Heart right ventricle (tissue), 16 donors: ENCODE results near the gene LONP1. TPM values are rescaled to one million over a fixed set of nuclear protein-coding genes. Genes with fewer than 3 reads are reported as not detected.
"Not testable (repeated sequence)": the region's sequence is repeated elsewhere in the genome, so short reads cannot be mapped to it uniquely, and the experiment has no call there.

Experiments used
- ATAC-seq, 8 donors: fragments of 200-7000 bp; cut with Tn5 transposase; one replicate each; pipeline ENCODE4 v1.9.1; 2020; ENCODE audit warnings: mild to moderate bottlenecking in 8 of 8, moderate library complexity in 8 of 8, moderate number of reproducible peaks in 1 of 8
- DNase-seq, 2 donors: peaks; one replicate each; pipeline ENCODE4 v3.0.0-alpha.2; 2020
- H3K27ac ChIP-seq, 10 donors: fragments of 200-600 bp; sonication (generic) in 2 of 10; one replicate each; pipeline versions ENCODE4 v1.5.0 to v1.8.0; 2020 to 2022; ENCODE audit warnings: mild to moderate bottlenecking in 3 of 10
- H3K27me3 ChIP-seq, 7 donors: fragments of 200-600 bp; one replicate each; pipeline ENCODE4 v1.8.0; 2021 to 2022; ENCODE audit warnings: mild to moderate bottlenecking in 2 of 7
- H3K36me3 ChIP-seq, 9 donors: fragments of 200-600 bp; sonication (generic) in 1 of 9; one replicate each; pipeline versions ENCODE4 v1.5.0 to v1.8.0; 2020 to 2022; ENCODE audit warnings: mild to moderate bottlenecking in 2 of 9
- H3K4me1 ChIP-seq, 9 donors: fragments of 200-600 bp; sonication (generic) in 1 of 9; one replicate each; pipeline versions ENCODE4 v1.5.0 to v1.8.0; 2020 to 2022; ENCODE audit warnings: mild to moderate bottlenecking in 4 of 9
- H3K4me3 ChIP-seq, 10 donors: fragments of 200-600 bp; sonication (generic) in 2 of 10; one replicate each; pipeline versions ENCODE4 v1.5.0 to v1.8.0; 2020 to 2022; ENCODE audit warnings: mild to moderate bottlenecking in 7 of 10, moderate library complexity in 2 of 10
- H3K9me3 ChIP-seq, 11 donors: fragments of 200-600 bp in 10 of 11; sonication (generic) in 2 of 11; one replicate each; pipeline versions ENCODE4 v1.5.0 to v1.8.0; 2013 to 2022; ENCODE audit warnings: mild to moderate bottlenecking in 2 of 11, control low read depth in 1 of 11, moderate library complexity in 1 of 11
- WGBS, 2 donors: extraction: QIAGEN DNeasy Blood & Tissue Kit; methylation state at CpG; one replicate each; pipeline ENCODE4 v1.1.7; 2013; ENCODE audit warnings: inconsistent platforms in 1 of 2; 5-methylcytosine and 5-hydroxymethylcytosine counted together
- intact Hi-C, 10 donors: fragments of 100-400 bp; cut with DNase I; formaldehyde crosslinking; loops; one replicate each; pipeline versions ENCODE4 v1.11.1 to v1.14.2; 2022
- polyA plus RNA-seq, 2 donors: library from polyadenylated mRNA; stranded (reverse); fragments of 200-250 nt; gene quantifications; one replicate each; pipeline ENCODE4 v1.2.3, GENCODE V29; 2013
- total RNA-seq, 10 donors: library from RNA; stranded (reverse); fragmentation: NEBNext Ultra II Directional in 3 of 10; extraction: Animal tissue kit (Norgen Biotek cat#: 25700) in 3 of 10; gene quantifications; one replicate each; pipeline versions ENCODE4 v1.2.1 to v1.2.4, GENCODE V29; 2021 to 2023
- TF ChIP-seq, protein P1 (sequence below), 9 donors: fragments of 200-600 bp; sonication (generic) in 2 of 9; IDR thresholded peaks; one replicate each; pipeline versions ENCODE4 v1.5.0 to v1.8.0; 2021 to 2022; ENCODE audit warnings: antibody characterized with exemption in 9 of 9, mild to moderate bottlenecking in 5 of 9, moderate library complexity in 1 of 9
- donor health status: Arrhythmogenic right ventricular cardiomyopathy.
- donor health status: ischemic (EF 13 %, LVEDD 7.1; RV severe dilation, severe dysfunction).
- donor health status: healthy with polysubstance abuse.
- donor health status: DM: no; HTN: yes; CAD: no.
- donor health status: DM: no; HTN: no; CAD: no.
- donor health status: ischemic (EF 25% LVEDD 6.9; RV normal size, moderate dysfunction).
- donor health status: ischemic (EF 25% LVEDD 5.7; RV mildly dilated, moderate dysfunction).
- donor health status: healthy.
- donor health status: DM: yes; HTN: yes; CAD: no.
- donor health status: Ischemic cardiomyopathy.
- donor health status: ischemic (EF 35%, LVEDD 5.7; RV mildly dilated, moderate dysfunction).
- donor health status: nonischemic (EF 11% LVEDD 7.7; RV severe dilation, severe dysfunction).
- donor health status: DM: yes; HTN: yes; CAD: no.
- donor health status: PGD.
- donor health status: ischemic (EF 29% LVEDD 5.4; RV normal size, mild dysfunction).
- donor health status: nonischemic (EF 23%, LVEDD 6.1; RV moderate dilation, normal function).

Gene LONP1
- total and polyA plus RNA-seq, 12 donors, result 71.4 to 121 (median 90.5) TPM

DNA sequence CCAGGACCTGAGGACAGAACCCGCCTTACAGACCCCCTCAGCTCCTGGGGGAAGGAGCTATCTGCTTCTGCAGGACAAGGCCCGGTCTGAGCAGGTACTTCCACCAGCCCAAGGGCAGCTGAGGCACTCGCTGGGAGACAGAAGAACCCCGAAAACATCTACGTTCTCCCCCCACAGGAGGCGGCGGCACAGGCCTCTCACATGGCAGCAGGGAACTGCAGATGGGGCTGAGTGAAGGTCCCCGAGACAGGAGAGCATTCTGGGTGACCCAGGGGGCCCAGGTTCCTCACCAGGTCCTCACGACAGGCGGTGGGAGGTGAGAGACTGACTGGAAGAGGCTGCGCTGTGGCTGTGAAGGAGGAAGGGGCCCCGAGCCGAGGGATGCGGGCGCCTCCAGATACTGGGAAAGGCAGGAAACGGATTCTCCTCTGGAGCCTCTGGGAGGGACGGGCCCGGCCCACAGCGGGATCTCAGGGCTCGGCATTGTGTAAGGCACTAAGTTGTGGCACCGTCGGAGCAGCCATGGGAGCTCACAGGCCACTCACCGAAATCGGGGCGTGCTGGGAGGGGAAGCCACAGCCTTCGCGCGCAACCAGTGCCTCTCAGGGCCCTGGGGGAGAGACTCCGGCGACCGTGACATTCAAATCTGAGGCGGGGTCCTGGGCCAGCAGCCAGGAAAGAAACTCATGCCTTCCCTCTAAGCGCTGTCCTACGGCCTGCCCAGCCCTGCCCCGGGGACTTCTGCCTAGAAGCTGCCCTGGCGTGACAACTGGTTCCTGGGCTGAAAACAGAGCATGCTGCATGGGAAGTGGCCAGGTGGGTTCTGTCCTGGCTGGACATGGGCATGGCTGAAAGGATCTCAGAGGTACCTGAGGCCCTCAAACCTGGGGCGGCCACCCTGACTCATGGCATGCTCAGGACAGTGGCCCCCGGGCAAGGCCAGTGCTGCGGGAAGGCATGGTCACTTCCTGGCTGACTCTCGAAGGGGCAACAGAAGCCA is 15.8 kb downstream of the LONP1 start:
- intact Hi-C loops, result no loop called here
- H3K27ac ChIP-seq, result no peak overlapping the region
- H3K36me3 ChIP-seq, result peaks cover 0 to 89% (median 56%) of the 10 kb centered on the region in 9 donors
- WGBS, 2 donors, result 96 to 97% methylated on average over 40 of the region's 40 CpGs
- no peaks in the 10 kb centered on the region for H3K4me1 ChIP-seq
- peak in 2 of 8 donors; percentile 5 to 17 for ATAC-seq
- H3K27me3 ChIP-seq, result no peaks in the 10 kb centered on the region
- TF ChIP-seq, protein P1, sequence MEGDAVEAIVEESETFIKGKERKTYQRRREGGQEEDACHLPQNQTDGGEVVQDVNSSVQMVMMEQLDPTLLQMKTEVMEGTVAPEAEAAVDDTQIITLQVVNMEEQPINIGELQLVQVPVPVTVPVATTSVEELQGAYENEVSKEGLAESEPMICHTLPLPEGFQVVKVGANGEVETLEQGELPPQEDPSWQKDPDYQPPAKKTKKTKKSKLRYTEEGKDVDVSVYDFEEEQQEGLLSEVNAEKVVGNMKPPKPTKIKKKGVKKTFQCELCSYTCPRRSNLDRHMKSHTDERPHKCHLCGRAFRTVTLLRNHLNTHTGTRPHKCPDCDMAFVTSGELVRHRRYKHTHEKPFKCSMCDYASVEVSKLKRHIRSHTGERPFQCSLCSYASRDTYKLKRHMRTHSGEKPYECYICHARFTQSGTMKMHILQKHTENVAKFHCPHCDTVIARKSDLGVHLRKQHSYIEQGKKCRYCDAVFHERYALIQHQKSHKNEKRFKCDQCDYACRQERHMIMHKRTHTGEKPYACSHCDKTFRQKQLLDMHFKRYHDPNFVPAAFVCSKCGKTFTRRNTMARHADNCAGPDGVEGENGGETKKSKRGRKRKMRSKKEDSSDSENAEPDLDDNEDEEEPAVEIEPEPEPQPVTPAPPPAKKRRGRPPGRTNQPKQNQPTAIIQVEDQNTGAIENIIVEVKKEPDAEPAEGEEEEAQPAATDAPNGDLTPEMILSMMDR (IDR thresholded peaks at IDR 0.05), result no peak
- no peak overlapping the region for H3K4me3 ChIP-seq
- DNase-seq, result no peak
- H3K9me3 ChIP-seq, result no peaks in the 10 kb centered on the region

DNA sequence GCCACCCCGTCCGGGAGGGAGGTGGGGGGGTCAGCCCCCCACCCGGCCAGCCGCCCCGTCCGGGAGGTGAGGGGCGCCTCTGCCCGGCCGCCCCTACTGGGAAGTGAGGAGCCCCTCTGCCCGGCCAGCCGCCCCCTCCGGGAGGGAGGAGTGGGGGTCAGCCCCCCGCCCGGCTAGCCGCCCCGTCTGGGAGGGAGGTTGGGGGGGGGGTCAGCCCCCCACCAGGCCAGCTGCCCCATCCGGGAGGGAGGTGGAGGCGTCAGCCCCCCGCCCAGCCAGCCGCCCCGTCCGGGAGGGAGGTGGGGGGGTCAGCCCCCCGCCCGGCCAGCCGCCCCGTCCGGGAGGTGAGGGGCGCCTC is 17.9 kb downstream of the LONP1 start:
- 91 to 92% methylated on average over 14 to 17 of the region's 28 CpGs for WGBS, 2 donors
- intact Hi-C loops, result not testable (repeated sequence)

DNA sequence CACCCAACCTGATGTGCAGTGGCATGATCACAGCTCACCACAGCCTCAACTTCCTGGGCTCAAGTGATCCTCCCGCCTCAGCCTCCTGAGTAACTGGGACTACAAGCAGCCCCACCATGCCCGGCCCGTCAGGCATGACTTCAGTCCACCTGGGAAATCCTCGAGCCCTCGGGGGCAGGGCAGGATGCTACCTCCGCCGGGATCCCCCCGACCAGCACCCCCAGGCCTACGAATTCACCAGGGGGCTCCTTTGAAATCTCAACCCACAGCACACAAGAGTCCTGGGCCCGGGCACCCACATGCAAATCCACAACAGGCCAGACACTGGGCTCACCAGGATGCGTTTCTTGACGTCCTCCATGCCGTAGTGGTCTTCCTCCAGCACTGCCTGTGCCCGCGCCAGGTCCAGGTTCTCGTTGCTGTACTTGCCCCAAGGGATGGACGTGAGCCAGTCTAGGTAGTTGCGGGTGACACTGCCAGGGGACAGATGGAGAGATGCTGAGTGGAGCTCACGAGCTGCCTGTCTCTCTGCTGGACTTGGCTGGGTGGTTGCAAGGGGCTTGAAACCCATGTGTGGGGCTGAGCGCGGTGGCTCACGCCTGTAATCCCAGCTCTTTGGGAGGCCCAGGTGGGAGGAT is 19.4 kb downstream of the LONP1 start:
- H3K27me3 ChIP-seq, result no peaks in the 10 kb centered on the region
- H3K9me3 ChIP-seq, result no peaks in the 10 kb centered on the region
- intact Hi-C loops, result no loop called here
- H3K4me1 ChIP-seq, result no peaks in the 10 kb centered on the region
- 96 to 97% methylated on average over 22 of the region's 22 CpGs for WGBS, 2 donors
- H3K4me3 ChIP-seq, result no peak overlapping the region
- ATAC-seq (no peak), DNase-seq (no peak)
- no peak overlapping the region for H3K27ac ChIP-seq
- peaks cover 5 to 86% (median 56%) of the 10 kb centered on the region in 9 donors for H3K36me3 ChIP-seq
- TF ChIP-seq, protein P1 (IDR thresholded peaks at IDR 0.05), result no peak

More for the DNA sequence above, 17.9 kb downstream of the LONP1 start:
- H3K27me3 ChIP-seq, H3K27ac ChIP-seq, H3K4me3 ChIP-seq, ATAC-seq, DNase-seq, H3K9me3 ChIP-seq, H3K4me1 ChIP-seq: not testable (repeated sequence)
- peaks cover 0 to 86% (median 56%) of the 10 kb centered on the region in 9 donors for H3K36me3 ChIP-seq

DNA sequence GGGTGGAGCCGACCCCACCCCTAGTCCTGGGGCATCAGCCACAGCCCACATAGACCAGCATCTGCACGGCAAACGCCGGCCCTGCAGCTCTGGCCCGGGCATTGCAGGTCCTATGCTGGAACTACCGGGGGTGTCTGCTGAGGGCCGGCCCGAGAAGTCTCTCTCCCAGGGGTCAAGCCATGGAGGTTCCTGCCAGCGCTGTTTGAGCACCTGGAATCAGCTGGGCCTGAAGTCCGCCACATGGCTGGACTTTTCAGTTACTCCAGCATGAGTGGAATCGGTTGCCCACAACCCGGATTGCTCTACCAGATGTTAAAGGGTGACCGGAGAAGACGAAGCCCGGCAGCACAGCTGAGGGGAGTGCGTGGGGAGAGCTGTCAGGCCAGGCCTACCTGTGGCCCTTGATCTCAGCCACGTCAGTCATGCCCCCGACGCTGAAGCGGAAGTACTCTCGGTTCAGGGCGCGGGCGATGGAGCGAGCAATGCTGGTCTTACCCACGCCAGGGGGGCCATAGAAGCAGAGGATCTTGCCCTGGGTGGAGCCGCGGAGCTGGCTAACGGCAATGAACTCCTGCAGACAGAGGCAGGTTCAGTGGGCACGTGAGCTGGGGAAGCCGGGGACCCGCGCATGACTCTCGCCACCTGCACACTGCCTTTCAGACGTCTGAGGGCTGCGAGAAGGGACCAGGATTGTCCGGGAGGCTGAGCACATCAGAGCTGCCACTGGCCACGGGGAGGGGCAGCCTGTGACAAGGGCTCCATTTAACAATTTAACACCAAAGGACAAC is 21.1 kb downstream of the LONP1 start:
- peaks cover 7 to 86% (median 56%) of the 10 kb centered on the region in 9 donors for H3K36me3 ChIP-seq

More for the DNA sequence above, 21.1 kb downstream of the LONP1 start:
- no peaks in the 10 kb centered on the region for H3K9me3 ChIP-seq
- H3K4me3 ChIP-seq, result no peak overlapping the region
- ATAC-seq (no peak), DNase-seq (no peak)
- peaks cover 0 to under 1% (median 0%) of the 10 kb centered on the region in 9 donors for H3K4me1 ChIP-seq
- no peak overlapping the region for H3K27ac ChIP-seq
- intact Hi-C loops, result no loop called here
- WGBS, 2 donors, result 90 to 91% methylated on average over 38 of the region's 38 CpGs
- TF ChIP-seq, protein P1 (IDR thresholded peaks at IDR 0.05), result no peak
- H3K27me3 ChIP-seq, result no peaks in the 10 kb centered on the region
